Fibroblast of skin of scalp (primary cell): ENCODE data around the gene IFI44L. TPM values are rescaled to one million over a fixed set of nuclear protein-coding genes. Genes with fewer than 3 reads are reported as not detected.

Source experiments
- DNase-seq: peaks from one replicate; pipeline ENCODE4 v3.0.0-alpha.2; 2013
- polyA plus RNA-seq, 2 experiments: library from polyadenylated mRNA; unstranded; fragments of 120-200 nt; gene quantifications; one replicate each; pipeline ENCODE4 v1.2.1, GENCODE V29; 2013; ENCODE audit not compliant: insufficient read length in 2 of 2

IFI44L gene
- 0.10 TPM for polyA plus RNA-seq (2013, experiment 1 of 2; ENCODE audit: insufficient read length)
- 0.37 TPM for polyA plus RNA-seq (2013, experiment 2 of 2; ENCODE audit: insufficient read length)

DNA sequence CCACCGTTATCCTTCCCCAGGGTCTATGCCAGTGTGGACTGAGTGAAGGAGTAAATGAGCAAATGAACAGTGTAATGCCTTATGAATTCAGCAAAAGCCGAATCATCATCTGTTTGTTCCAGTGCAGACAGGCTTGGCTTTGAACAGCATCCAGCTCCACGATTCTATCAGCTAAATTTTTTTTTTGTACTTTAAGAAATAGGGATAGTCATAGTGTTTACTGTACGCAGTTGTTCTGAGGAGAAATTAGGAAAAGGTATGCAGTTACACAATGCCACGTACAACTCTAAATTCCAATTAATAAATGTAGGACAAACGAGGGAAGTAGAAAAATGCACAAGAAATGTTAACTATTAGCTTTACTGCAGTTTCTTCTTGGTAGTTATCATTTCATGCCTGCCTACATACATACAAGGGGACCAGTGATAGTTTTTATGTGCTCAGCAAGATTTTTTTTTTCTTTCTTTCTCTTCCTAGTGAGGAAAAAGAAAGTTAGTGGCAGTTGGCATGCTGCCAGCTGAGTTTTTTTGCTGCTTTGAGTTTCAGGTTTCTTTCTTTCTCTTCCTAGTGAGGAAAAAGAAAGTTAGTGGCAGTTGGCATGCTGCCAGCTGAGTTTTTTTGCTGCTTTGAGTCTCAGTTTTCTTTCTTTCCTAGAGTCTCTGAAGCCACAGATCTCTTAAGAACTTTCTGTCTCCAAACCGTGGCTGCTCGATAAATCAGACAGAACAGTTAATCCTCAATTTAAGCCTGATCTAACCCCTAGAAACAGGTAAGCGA, at the start of gene IFI44L:
Gene IFI44L (plus strand): TSS at position 646 of the 777 bp plus-strand sequence. CDS start 7,468 bp downstream, outside the sequence.
- DNase-seq, result peak; percentile 46

GRCh38 chr1:78570539-78570938, 49.7 kb upstream of the IFI44L start:
- DNase-seq, result peak; percentile 3

- no peak for DNase-seq
Observed at GRCh38 chr1:78577257-78578100, 42.8 kb upstream of the IFI44L start.

- peak; percentile 91 for DNase-seq
Observed at GRCh38 chr1:78586572-78586971, 33.7 kb upstream of the IFI44L start.

GRCh38 chr1:78587211-78587610, 33.0 kb upstream of the IFI44L start:
- peak; percentile 51 for DNase-seq

- peak; percentile 19 for DNase-seq
Observed at GRCh38 chr1:78591971-78592370, 28.3 kb upstream of the IFI44L start.

- no peak for DNase-seq
Observed at GRCh38 chr1:78599294-78599693, 21.0 kb upstream of the IFI44L start.

DNA sequence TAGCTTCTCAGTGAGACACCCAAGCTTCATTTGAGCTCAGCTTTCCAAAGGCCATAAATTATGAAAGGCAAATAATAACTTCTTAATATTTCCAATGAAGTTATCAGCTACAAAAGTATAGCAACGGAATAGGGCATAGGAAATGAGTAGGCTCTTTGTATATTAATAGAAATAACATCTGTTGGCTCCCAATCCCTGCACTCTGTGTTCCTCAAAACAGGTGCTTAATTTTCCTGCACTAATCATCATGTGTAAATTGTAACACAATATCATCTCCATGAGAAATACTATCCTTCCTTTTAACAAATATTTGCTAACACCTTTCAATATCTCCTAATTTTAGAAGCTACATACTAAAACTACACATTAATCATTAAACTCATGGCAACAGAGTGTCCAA, 19.2 kb upstream of the IFI44L start:
- DNase-seq, result no peak

GRCh38 chr1:78603206-78603605, 17.0 kb upstream of the IFI44L start:
- DNase-seq, result peak; percentile 82

DNA sequence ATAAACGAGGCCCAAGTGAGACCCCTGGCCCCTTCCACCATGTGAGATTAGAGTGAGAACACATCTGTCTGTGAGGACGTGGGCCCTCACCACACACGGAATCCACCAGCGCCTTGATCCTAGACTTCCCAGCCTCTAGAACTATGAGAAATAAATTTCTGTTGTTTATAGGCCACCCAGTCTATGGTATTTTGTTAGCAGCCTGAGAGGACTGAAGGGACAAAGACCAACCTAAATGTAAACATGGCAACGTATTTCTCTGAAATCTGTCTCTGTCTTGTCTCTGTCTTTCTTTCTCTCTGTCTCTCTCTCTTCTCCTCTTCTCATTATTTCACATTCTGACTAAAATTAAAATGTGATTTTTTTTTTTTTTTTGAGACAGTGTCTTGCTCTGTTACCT, 15.6 kb upstream of the IFI44L start:
- DNase-seq, result no peak

GRCh38 chr1:78606274-78606673, 14.0 kb upstream of the IFI44L start:
- no peak for DNase-seq

DNA sequence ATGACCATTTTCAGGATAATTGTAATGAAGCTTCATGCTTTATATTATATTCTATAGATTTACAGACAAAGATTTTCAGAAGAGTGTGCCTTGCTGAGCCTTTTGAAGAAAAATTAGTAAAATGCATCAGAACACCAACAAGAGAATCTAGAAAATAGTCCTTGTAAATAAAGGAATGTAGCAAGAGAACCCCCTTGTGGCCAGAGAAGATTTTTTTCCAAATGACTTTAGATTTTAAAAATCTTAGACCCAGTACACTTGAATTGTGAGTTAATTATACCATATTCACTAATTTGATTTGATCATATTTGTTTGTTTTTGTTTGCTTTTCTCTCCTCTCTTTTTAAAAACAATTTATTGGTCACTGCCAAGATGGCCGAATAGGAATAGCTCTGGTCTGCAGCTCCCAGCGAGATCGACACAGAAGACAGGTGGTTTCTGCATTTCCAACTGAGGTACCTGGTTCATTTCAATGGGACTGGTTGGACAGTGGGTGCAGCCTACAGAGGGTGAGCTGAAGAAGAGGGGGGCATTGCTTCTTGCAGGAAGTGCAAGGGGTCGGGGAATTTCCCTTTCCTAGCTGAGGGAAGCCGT, 12.8 kb upstream of the IFI44L start:
- peak; percentile 50 for DNase-seq

- DNase-seq, result no peak
Observed at GRCh38 chr1:78607944-78608343, 12.3 kb upstream of the IFI44L start.

GRCh38 chr1:78617615-78618026, 2.6 kb upstream of the IFI44L start:
- peak; percentile 87 for DNase-seq

GRCh38 chr1:78619032-78619431, 1.2 kb upstream of the IFI44L start:
- no peak for DNase-seq

- DNase-seq, result no peak
Observed at GRCh38 chr1:78619446-78619802, 824 bp upstream of the IFI44L start.

DNA sequence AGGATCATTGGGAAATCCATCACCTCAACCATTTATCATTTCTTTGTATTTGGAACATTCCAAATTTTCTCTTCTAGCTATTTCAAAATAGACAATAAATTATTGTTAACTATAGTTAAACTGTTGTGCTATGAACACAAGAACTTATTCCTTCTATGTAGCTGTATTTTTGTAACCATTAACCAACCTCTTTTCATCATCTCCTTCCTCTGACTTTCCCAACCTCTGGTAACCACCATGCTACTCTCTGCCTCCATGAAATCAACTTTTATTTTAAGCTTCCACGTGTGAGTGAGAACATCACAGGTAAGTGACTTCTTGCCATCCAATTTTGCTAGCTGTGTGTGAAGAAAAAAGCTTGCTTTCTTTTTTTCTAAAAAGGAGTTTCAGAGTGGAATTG, 418 bp downstream of the IFI44L start:
- DNase-seq, result no peak

- no peak for DNase-seq
Observed at GRCh38 chr1:78622548-78622947, 2.3 kb downstream of the IFI44L start.

- DNase-seq, result no peak
Observed at GRCh38 chr1:78624035-78624434, 3.8 kb downstream of the IFI44L start.

- DNase-seq, result no peak
Observed at GRCh38 chr1:78627321-78627720, 7.1 kb downstream of the IFI44L start.

DNA sequence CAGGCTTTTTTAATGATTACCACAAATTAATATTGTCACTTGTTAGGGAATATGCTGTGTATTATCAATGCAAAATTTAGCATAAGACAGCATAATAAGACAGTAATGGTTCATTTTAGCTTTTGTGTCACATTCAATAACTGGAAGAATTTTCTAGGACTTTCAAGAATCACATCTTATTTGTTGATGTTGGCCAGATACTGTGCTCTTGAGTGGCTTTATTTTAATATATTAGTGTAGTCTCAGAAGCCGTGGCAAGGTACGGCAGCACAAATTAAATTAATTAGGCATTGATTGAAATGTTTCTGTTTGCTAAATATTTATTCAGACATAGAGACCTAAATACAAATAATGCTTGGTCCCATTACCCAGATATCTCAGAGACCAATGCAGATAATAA, 10.4 kb downstream of the IFI44L start:
- no peak for DNase-seq

- no peak for DNase-seq
Observed at GRCh38 chr1:78633209-78633608, 13.0 kb downstream of the IFI44L start.

- no peak for DNase-seq
Observed at GRCh38 chr1:78640462-78640861, 20.2 kb downstream of the IFI44L start.
